Activated naive CD8-positive, alpha-beta T cell treated with anti-CD3 and anti-CD28 coated beads, Interleukin-2, amount 10 ng/mL, durations not matched to agents 7 days and 5 days (primary cell): ENCODE measurements around the gene ADAMTS6. TPM values are rescaled to one million over a fixed set of nuclear protein-coding genes. Genes with fewer than 3 reads are reported as not detected.

Experiments
- ATAC-seq: fragments of 150-1000 bp; cut with Tn5 transposase; one replicate; pipeline ENCODE4 v1.10.0; 2021; ENCODE audit warnings: low read depth, moderate library complexity
- POLR2A ChIA-PET: fragments of 350-600 bp; sonication (Branson Sonifier 250); formaldehyde crosslinking; loops from one replicate; lab custom pipeline; 2021; ENCODE audit warnings: antibody characterized with exemption; lab: Charles Lee
- DNase-seq: peaks from one replicate; pipeline ENCODE4 v3.0.0; 2021
- H3K27ac Mint-ChIP-seq: one replicate; pipeline ENCODE4 v1.8.0; 2022; ENCODE audit warnings: mild to moderate bottlenecking, mixed read lengths
- H3K27me3 Mint-ChIP-seq: one replicate; pipeline ENCODE4 v1.8.0; 2022; ENCODE audit warnings: mild to moderate bottlenecking, moderate library complexity, mixed read lengths
- H3K36me3 Mint-ChIP-seq: one replicate; pipeline ENCODE4 v1.8.0; 2021; ENCODE audit warnings: mild to moderate bottlenecking, mixed read lengths
- H3K4me1 Mint-ChIP-seq: one replicate; pipeline ENCODE4 v1.8.0; 2021; ENCODE audit warnings: mixed read lengths
- H3K4me3 Mint-ChIP-seq: one replicate; pipeline ENCODE4 v1.8.0; 2022; ENCODE audit warnings: mild to moderate bottlenecking, moderate library complexity, mixed read lengths
- H3K9me3 Mint-ChIP-seq: one replicate; pipeline ENCODE4 v1.8.0; 2021; ENCODE audit warnings: mixed read lengths
- total RNA-seq, 2 experiments: library from RNA; stranded (reverse); gene quantifications; one replicate each; pipeline ENCODE4 v1.2.3, GENCODE V29; 2021

The ADAMTS6 gene
- total RNA-seq, 2 experiments from 2014 or later, result 3.7 to 4.3 TPM

- Mint-ChIP-seq H3K9me3 (no peaks in the 10 kb centered on the region), H3K36me3 (no peaks in the 10 kb centered on the region), H3K4me1 (no peaks in the 10 kb centered on the region), H3K27ac (no peak overlapping the region), H3K4me3 (no peak overlapping the region), H3K27me3 (no peaks in the 10 kb centered on the region)
- DNase-seq (no peak), ATAC-seq (no peak)
- POLR2A ChIA-PET, result no interaction called here
Measured at GRCh38 chr5:65243161-65243560, 238.6 kb downstream of the ADAMTS6 start.

- POLR2A ChIA-PET, result no interaction called here
- H3K27ac Mint-ChIP-seq, result no peak overlapping the region
- DNase-seq (no peak), ATAC-seq (no peak)
- peaks cover 4% of the 10 kb centered on the region for H3K36me3 Mint-ChIP-seq
- no peaks in the 10 kb centered on the region for H3K4me1 Mint-ChIP-seq
- H3K4me3 Mint-ChIP-seq, result no peak overlapping the region
- H3K9me3 Mint-ChIP-seq, result peaks cover 11% of the 10 kb centered on the region
- H3K27me3 Mint-ChIP-seq, result no peaks in the 10 kb centered on the region
Measured at GRCh38 chr5:65229841-65230240, 251.9 kb downstream of the ADAMTS6 start.

GRCh38 chr5:65213921-65214525 is 267.7 kb downstream of the ADAMTS6 start:
- no peak overlapping the region for H3K4me3 Mint-ChIP-seq
- peaks cover 1% of the 10 kb centered on the region for H3K4me1 Mint-ChIP-seq
- no peaks in the 10 kb centered on the region for H3K9me3 Mint-ChIP-seq
- H3K27me3 Mint-ChIP-seq, result no peaks in the 10 kb centered on the region
- ATAC-seq, result no peak
- DNase-seq, result no peak
- POLR2A ChIA-PET, result no interaction called here
- no peak overlapping the region for H3K27ac Mint-ChIP-seq
- H3K36me3 Mint-ChIP-seq, result no peaks in the 10 kb centered on the region

- peaks cover 1% of the 10 kb centered on the region for H3K4me1 Mint-ChIP-seq
- DNase-seq (no peak), ATAC-seq (no peak)
- no peaks in the 10 kb centered on the region for H3K36me3 Mint-ChIP-seq
- no peaks in the 10 kb centered on the region for H3K27me3 Mint-ChIP-seq
- H3K9me3 Mint-ChIP-seq, result no peaks in the 10 kb centered on the region
- H3K4me3 Mint-ChIP-seq, result no peak overlapping the region
- POLR2A ChIA-PET, result no interaction called here
- no peak overlapping the region for H3K27ac Mint-ChIP-seq
Measured at GRCh38 chr5:65209341-65209740, 272.4 kb downstream of the ADAMTS6 start.

- Mint-ChIP-seq H3K4me3 (no peak overlapping the region), H3K4me1 (peaks cover 1% of the 10 kb centered on the region), H3K27me3 (no peaks in the 10 kb centered on the region), H3K9me3 (no peaks in the 10 kb centered on the region), H3K27ac (no peak overlapping the region), H3K36me3 (no peaks in the 10 kb centered on the region)
- POLR2A ChIA-PET, result no interaction called here
- DNase-seq (no peak), ATAC-seq (no peak)
Measured at GRCh38 chr5:65204966-65205365, 276.8 kb downstream of the ADAMTS6 start.

- Mint-ChIP-seq H3K4me3 (no peak overlapping the region), H3K9me3 (no peaks in the 10 kb centered on the region), H3K36me3 (no peaks in the 10 kb centered on the region), H3K27me3 (no peaks in the 10 kb centered on the region), H3K4me1 (no peaks in the 10 kb centered on the region), H3K27ac (no peak overlapping the region)
- POLR2A ChIA-PET, result no interaction called here
- DNase-seq (no peak), ATAC-seq (no peak)
Measured at GRCh38 chr5:65203746-65204145, 278.0 kb downstream of the ADAMTS6 start.

- no peaks in the 10 kb centered on the region for H3K9me3 Mint-ChIP-seq
- POLR2A ChIA-PET, result no interaction called here
- ATAC-seq (no peak), DNase-seq (no peak)
- no peaks in the 10 kb centered on the region for H3K36me3 Mint-ChIP-seq
- H3K4me1 Mint-ChIP-seq, result peaks cover 6% of the 10 kb centered on the region
- H3K27me3 Mint-ChIP-seq, result no peaks in the 10 kb centered on the region
- no peak overlapping the region for H3K27ac Mint-ChIP-seq
- H3K4me3 Mint-ChIP-seq, result no peak overlapping the region
Measured at GRCh38 chr5:65199993-65200675, 281.6 kb downstream of the ADAMTS6 start.

GRCh38 chr5:65198456-65199120 is 283.1 kb downstream of the ADAMTS6 start:
- H3K4me1 Mint-ChIP-seq, result peaks cover 6% of the 10 kb centered on the region
- no peaks in the 10 kb centered on the region for H3K9me3 Mint-ChIP-seq
- POLR2A ChIA-PET, result no interaction called here

GRCh38 chr5:65197531-65198455 is 283.9 kb downstream of the ADAMTS6 start:
- H3K36me3 Mint-ChIP-seq, result no peaks in the 10 kb centered on the region
- no peak overlapping the region for H3K4me3 Mint-ChIP-seq
- peaks cover 6% of the 10 kb centered on the region for H3K4me1 Mint-ChIP-seq
- no peak for DNase-seq
- H3K27ac Mint-ChIP-seq, result no peak overlapping the region
- POLR2A ChIA-PET, result no interaction called here
- H3K27me3 Mint-ChIP-seq, result no peaks in the 10 kb centered on the region
- H3K9me3 Mint-ChIP-seq, result no peaks in the 10 kb centered on the region
- ATAC-seq, result no peak

More at GRCh38 chr5:65198456-65199120, 283.1 kb downstream of the ADAMTS6 start:
- DNase-seq (no peak), ATAC-seq (no peak)
- H3K36me3 Mint-ChIP-seq, result no peaks in the 10 kb centered on the region
- H3K27ac Mint-ChIP-seq, result no peak overlapping the region
- no peak overlapping the region for H3K4me3 Mint-ChIP-seq
- no peaks in the 10 kb centered on the region for H3K27me3 Mint-ChIP-seq

GRCh38 chr5:65194871-65195270 is 286.8 kb downstream of the ADAMTS6 start:
- no peak for ATAC-seq
- no peaks in the 10 kb centered on the region for H3K36me3 Mint-ChIP-seq
- POLR2A ChIA-PET, result no interaction called here
- no peaks in the 10 kb centered on the region for H3K9me3 Mint-ChIP-seq
- H3K4me1 Mint-ChIP-seq, result peaks cover 9% of the 10 kb centered on the region
- no peaks in the 10 kb centered on the region for H3K27me3 Mint-ChIP-seq
- H3K4me3 Mint-ChIP-seq, result no peak overlapping the region
- no peak for DNase-seq
- no peak overlapping the region for H3K27ac Mint-ChIP-seq

- Mint-ChIP-seq H3K27ac (no peak overlapping the region), H3K4me1 (peaks cover 3% of the 10 kb centered on the region), H3K9me3 (peaks cover 2% of the 10 kb centered on the region), H3K36me3 (no peaks in the 10 kb centered on the region), H3K4me3 (no peak overlapping the region), H3K27me3 (no peaks in the 10 kb centered on the region)
- POLR2A ChIA-PET, result no interaction called here
- DNase-seq (no peak), ATAC-seq (no peak)
Measured at GRCh38 chr5:65192331-65192730, 289.4 kb downstream of the ADAMTS6 start.

- Mint-ChIP-seq H3K4me3 (no peak overlapping the region), H3K27me3 (no peaks in the 10 kb centered on the region), H3K27ac (no peak overlapping the region), H3K4me1 (peaks cover 5% of the 10 kb centered on the region), H3K9me3 (peaks cover 2% of the 10 kb centered on the region), H3K36me3 (no peaks in the 10 kb centered on the region)
- no peak for DNase-seq
- no peak for ATAC-seq
- POLR2A ChIA-PET, result no interaction called here
Measured at GRCh38 chr5:65191554-65192135, 290.1 kb downstream of the ADAMTS6 start.
